Spleen (tissue), 7 donors: ENCODE measurements around the gene MMP1.

Source experiments
- POLR2A ChIP-seq, 3 donors: fragments of 450-650 bp; IDR thresholded peaks; one replicate each; pipeline ENCODE4 v1.5.1; 2017; ENCODE audit warnings: antibody characterized with exemption in 3 of 3, mild to moderate bottlenecking in 1 of 3
- POLR2AphosphoS5 ChIP-seq, 3 donors: sonication (generic); formaldehyde crosslinking; IDR thresholded peaks; one replicate each; pipeline ENCODE4 v1.5.1; 2017; ENCODE audit warnings: antibody characterized with exemption in 3 of 3
- TF ChIP-seq, protein P1 (sequence below), 11 experiments: fragments of 200-600 bp in 7 of 11; fragments of 450-650 bp in 4 of 11; sonication (generic) in 4 of 11; IDR thresholded peaks in 8 of 11; conservative IDR thresholded peaks in 3 of 11; 1 replicate in 7 of 11; 2 replicates in 4 of 11; pipeline versions ENCODE4 v1.4.0 to v1.8.0; 2016 to 2021; ENCODE audit warnings: antibody characterized with exemption in 11 of 11, inconsistent platforms in 4 of 11, mild to moderate bottlenecking in 1 of 11
- donor health status: DM: no; HTN: no; CAD: no; lungs with moderate emphysema.
- donor health status: DM: no; HTN: no; CAD: no.
- donor health status: DM: no; HTN: no; CAD: no.

DNA sequence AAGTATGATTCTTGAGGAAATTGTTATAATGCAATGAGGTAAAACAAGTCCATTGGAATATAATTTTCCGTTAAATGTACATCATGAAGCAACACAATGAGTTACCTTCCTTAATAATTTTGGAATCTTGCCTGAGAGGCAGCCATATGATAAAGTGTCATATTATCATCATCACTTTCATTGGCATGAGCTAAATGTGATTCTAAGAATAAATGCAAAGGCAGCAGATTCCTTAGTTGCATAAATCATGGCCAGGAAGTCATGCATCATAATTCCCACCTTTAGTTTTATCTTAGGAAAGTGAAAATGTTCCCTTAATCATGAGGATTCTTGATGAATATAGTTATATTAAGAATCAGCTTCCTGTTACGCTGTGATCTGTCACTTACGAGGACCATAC is 14.2 kb upstream of the MMP1 start:
- TF ChIP-seq, protein P1, sequence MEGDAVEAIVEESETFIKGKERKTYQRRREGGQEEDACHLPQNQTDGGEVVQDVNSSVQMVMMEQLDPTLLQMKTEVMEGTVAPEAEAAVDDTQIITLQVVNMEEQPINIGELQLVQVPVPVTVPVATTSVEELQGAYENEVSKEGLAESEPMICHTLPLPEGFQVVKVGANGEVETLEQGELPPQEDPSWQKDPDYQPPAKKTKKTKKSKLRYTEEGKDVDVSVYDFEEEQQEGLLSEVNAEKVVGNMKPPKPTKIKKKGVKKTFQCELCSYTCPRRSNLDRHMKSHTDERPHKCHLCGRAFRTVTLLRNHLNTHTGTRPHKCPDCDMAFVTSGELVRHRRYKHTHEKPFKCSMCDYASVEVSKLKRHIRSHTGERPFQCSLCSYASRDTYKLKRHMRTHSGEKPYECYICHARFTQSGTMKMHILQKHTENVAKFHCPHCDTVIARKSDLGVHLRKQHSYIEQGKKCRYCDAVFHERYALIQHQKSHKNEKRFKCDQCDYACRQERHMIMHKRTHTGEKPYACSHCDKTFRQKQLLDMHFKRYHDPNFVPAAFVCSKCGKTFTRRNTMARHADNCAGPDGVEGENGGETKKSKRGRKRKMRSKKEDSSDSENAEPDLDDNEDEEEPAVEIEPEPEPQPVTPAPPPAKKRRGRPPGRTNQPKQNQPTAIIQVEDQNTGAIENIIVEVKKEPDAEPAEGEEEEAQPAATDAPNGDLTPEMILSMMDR (IDR thresholded peaks at IDR 0.05 in 8 of 11, conservative IDR thresholded peaks at IDR 0.05 in 3 of 11): no peak
- TF ChIP-seq POLR2A (IDR thresholded peaks at IDR 0.05): no peak
- TF ChIP-seq POLR2AphosphoS5 (IDR thresholded peaks at IDR 0.05): no peak
